Measurements from ENCODE around the gene SUN2. TPM values are rescaled to one million over a fixed set of nuclear protein-coding genes. Genes with fewer than 3 reads are reported as not detected.

Gene SUN2
- total and polyA plus RNA-seq, 2 experiments from 2014 or later, result 28.0 to 105 TPM

DNA sequence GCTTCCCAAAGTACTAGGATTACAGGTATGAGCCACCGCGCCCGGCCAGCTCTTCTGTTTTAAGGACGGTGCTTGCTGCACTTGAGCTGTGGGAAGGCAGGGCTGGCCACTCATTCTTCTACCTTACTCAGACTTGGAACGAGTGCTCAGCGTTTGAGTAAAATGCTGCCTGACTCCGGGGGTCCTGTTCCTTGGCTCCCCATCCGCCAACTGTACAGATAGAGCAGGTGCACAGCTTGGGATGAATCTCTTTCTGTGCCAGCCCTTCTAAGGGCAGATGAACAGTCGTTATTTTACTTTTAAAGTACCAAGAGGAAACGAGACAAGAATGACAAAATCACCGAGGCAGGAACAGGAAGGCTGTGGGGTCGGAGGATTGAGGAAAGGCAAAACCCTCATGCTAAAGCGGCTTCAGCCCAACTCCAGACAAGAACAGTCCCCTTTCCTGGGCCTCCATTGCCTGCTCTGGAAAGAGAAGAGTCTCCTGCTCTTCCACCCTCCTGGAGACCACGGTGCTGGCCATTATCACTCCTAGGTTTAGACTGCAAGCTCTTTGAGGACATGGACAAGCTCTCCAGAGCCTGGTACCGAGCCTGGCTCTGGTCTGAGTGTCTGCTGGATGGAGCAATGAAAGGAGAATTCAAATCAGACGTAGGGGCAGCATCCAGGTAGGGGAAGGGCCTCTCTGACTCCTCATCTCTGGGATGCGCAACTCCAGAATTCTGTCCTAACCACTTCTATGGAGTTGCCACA lies 1.1 kb upstream of the SUN2 start:
- Histone ChIP-seq H3K9me3 (ENCODE audit: low read depth) (no peaks in the 10 kb centered on the region), H3K4me1 (ENCODE audit: low read depth) (peaks cover 2% of the 10 kb centered on the region), H3K27ac (no peak overlapping the region), H3K27me3 (no peaks in the 10 kb centered on the region), H3K4me3 (peak overlapping the region; percentile 84), H3K36me3 (peaks cover 5% of the 10 kb centered on the region)
- TF ChIP-seq, protein P1, sequence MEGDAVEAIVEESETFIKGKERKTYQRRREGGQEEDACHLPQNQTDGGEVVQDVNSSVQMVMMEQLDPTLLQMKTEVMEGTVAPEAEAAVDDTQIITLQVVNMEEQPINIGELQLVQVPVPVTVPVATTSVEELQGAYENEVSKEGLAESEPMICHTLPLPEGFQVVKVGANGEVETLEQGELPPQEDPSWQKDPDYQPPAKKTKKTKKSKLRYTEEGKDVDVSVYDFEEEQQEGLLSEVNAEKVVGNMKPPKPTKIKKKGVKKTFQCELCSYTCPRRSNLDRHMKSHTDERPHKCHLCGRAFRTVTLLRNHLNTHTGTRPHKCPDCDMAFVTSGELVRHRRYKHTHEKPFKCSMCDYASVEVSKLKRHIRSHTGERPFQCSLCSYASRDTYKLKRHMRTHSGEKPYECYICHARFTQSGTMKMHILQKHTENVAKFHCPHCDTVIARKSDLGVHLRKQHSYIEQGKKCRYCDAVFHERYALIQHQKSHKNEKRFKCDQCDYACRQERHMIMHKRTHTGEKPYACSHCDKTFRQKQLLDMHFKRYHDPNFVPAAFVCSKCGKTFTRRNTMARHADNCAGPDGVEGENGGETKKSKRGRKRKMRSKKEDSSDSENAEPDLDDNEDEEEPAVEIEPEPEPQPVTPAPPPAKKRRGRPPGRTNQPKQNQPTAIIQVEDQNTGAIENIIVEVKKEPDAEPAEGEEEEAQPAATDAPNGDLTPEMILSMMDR (IDR thresholded peaks at IDR 0.05; ENCODE audit: low read depth, low read length), result no peak
- no peak for DNase-seq (ENCODE audit: low read depth in 1 of 2, low spot score in 1 of 2)

DNA sequence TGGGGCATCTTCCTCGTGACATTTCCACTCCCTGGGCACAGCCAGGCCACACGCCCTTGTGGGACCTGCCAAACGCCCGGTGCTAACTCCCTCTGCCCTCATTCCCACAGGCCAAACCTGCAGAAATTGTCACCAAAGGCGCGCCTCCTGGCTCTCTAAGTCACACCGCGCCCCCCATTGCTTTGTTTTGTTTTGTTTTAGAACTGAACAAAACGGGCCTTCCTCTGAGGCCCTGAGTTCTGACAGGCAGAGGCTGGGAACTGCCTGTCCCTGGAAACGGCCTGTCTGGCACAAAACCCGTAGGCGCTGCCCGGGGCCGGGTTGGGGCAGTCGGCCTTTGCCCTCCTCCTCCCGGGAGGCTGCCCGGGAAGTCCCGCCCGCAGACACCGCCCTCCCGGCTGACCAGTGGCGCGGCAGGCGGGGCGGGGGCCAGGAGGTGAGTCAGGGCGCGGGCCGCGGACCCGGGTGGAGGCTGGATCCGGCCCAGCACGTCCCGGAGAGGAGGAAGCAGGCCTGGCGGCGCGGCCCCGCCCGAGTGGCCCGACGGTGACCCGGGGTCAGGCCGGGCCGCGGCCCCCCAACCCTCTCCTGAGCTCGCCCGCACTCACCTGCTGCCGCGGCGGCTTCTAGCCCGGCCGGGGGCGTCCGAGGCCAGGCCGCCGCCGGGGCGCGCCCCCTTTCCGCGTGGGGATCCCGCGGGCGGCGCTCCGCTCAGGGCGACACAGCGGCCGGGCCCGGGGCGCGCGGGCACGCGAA lies 465 bp downstream of the SUN2 start:
- H3K4me1 ChIP-seq (ENCODE audit: low read depth), result peaks cover 2% of the 10 kb centered on the region
- H3K27me3 ChIP-seq, result no peaks in the 10 kb centered on the region
- TF ChIP-seq, protein P1 (IDR thresholded peaks at IDR 0.05; ENCODE audit: low read depth, low read length), result no peak
- peak; percentile 66 to 84 for DNase-seq (ENCODE audit: low read depth in 1 of 2, low spot score in 1 of 2)
- peak overlapping the region; percentile 84 for H3K4me3 ChIP-seq
- H3K36me3 ChIP-seq, result peaks cover 18% of the 10 kb centered on the region
- peak overlapping the region; percentile 83 for H3K27ac ChIP-seq
- H3K9me3 ChIP-seq (ENCODE audit: low read depth), result no peaks in the 10 kb centered on the region

DNA sequence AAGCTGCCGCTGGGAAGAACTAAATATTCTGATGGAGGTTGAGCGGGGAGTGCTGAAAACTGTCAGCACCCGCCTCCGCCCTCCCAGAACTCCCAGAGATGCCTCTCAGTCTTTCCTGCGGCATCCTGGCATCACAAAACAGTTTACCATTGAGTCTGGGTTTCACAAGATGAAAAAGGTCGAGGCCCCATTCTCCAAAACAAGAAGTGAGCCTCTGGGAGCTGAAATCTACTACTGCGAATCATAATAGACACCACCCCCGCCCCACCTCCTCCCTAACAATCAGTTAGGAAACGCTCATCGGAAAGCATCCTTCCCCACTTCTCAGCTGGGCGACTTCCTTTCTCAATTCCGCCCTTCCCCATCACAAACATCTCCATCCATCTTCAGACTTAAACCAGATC lies 1.0 kb downstream of the SUN2 start:
- Histone ChIP-seq H3K4me1 (ENCODE audit: low read depth) (peaks cover 2% of the 10 kb centered on the region), H3K27ac (peak overlapping the region; percentile 83)
- DNase-seq (ENCODE audit: low read depth in 1 of 2, low spot score in 1 of 2), result peak in 1 of 2 donors; percentile 57

DNA sequence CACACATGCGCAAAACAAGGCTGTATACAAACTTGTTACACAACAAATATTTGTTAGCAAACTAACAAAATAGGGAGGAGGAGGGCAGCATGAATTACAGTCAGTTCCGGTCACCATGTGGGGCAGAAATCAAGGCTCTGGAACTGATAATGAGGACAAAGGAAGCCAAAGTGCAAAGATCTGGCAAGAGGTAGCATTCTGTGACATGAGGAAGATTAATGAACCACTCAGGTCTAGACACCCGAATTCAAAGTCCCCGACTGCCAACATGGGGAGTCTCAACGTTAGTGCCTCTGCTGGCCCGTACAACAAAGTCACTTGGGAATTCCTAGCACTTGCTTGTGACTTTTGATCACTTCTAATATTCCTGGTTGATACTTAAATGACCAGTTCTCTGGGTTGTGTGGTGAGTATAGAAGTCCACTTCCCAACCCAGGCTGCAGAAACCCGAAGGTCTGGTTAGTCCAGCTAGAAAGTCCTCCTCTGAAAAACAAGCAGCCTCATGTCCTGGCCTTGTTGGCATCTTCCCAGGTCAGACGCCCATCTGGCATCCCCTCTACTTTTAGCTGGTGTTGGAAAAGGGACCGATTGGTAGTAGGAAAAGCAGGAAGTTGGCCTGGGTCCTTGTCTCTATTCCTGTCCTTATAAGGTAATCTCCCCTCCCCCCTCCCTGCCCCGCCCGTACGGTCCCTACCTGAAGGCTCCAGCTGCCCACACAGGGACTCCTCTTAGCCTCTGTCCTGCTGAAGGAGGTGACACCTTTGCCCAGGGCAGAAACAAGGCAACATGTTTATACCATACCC lies 1.6 kb downstream of the SUN2 start:
- Histone ChIP-seq H3K36me3 (peaks cover 24% of the 10 kb centered on the region), H3K27ac (peak overlapping the region; percentile 83), H3K4me3 (peak overlapping the region; percentile 84), H3K27me3 (no peaks in the 10 kb centered on the region), H3K9me3 (ENCODE audit: low read depth) (no peaks in the 10 kb centered on the region), H3K4me1 (ENCODE audit: low read depth) (peaks cover 2% of the 10 kb centered on the region)
- TF ChIP-seq, protein P1 (IDR thresholded peaks at IDR 0.05; ENCODE audit: low read depth, low read length), result no peak
- DNase-seq (ENCODE audit: low read depth in 1 of 2, low spot score in 1 of 2), result peak; percentile 41 to 78

More for the DNA sequence above, 1.0 kb downstream of the SUN2 start:
- H3K27me3 ChIP-seq, result no peaks in the 10 kb centered on the region
- TF ChIP-seq, protein P1 (IDR thresholded peaks at IDR 0.05; ENCODE audit: low read depth, low read length), result no peak
- peaks cover 21% of the 10 kb centered on the region for H3K36me3 ChIP-seq
- no peaks in the 10 kb centered on the region for H3K9me3 ChIP-seq (ENCODE audit: low read depth)
- H3K4me3 ChIP-seq, result peak overlapping the region; percentile 84

All from cardiac muscle cell (in vitro differentiated cells and primary cell).